HG02870 (cell line): Measurements from ENCODE around the gene GNG2.

Experiments used
- ATAC-seq: cut with Tn5 transposase; IDR thresholded peaks from one replicate; pipeline ENCODE4 v1.9.1; 2021; ENCODE audit warnings: mild to moderate bottlenecking, moderate library complexity; ENCODE audit not compliant: unreplicated experiment

GNG2 gene

DNA sequence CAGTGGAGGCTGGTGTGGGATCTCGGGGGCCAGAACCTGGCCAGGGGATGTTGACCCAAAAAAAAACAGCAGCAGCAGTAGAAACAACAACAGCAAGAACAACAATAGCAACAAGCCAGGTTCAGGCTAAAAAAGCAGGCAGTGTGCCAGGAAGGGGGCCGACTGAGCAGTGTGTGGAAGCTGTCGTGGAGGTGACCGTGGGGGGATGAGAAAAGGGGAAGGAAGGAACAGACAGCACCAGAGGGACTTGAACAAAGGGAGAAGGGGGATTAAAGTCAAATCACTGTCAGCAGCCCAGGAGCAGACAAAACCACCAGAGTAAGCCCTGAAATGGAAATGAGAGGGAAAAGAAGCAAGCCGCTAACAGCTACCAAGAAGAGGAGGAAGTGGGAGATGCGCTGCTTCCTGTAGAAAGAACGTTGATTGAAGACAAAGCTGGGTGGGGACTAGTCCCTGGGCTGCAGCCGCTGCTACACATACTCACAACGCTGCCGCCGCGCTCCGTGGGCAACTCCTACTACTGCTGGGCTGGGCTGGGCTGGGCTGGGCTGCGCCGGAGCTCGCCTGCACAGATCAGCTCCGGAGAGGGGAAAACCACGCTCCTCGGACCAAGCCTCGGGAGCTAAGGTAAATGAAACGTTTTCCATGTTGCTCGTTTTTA, at the start of gene GNG2:
GNG2 (plus strand) TSS at position 449 of the 661 bp plus-strand sequence. CDS start 90,067 bp downstream, outside the sequence.
- ATAC-seq: peak; percentile 88

DNA sequence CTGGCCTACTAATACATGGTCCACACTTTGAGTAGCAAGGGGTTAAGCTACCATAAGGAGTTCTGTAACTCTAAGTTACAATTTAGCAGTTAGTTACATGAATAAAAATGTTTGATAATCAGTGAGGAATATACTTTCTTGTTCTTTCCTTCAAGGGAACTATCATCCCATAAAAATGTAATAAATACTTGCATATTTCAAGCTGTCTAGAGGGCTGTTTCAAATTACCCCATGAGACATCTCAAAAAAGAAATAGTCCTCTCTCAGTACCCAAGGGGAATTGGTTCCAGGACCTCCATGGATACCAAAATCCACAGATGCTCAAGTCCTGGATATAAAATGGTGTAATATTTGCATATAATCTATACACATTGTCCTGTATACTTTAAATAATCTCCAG, 48.7 kb upstream of the GNG2 start:
- ATAC-seq: no peak

DNA sequence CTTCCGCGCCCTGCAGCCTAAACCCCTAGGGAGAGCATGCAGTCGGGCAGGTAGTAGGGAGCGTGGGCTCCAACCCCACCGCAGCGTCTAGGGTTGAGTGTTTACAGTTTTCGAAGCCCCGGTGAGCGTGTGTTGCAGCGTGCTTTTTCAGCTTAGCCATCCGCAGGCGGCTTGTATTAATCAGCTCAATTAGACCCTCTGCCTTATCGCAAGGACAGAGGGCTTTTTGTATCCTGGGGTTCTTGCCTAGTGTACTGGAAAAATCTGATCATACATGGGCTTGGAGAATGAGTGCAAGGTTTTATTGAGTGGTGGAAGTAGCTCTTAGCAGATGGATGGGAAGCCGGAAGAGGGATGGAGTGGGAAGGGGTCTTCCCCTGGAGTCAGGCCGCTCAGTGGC, 44.4 kb upstream of the GNG2 start:
- ATAC-seq: no peak

DNA sequence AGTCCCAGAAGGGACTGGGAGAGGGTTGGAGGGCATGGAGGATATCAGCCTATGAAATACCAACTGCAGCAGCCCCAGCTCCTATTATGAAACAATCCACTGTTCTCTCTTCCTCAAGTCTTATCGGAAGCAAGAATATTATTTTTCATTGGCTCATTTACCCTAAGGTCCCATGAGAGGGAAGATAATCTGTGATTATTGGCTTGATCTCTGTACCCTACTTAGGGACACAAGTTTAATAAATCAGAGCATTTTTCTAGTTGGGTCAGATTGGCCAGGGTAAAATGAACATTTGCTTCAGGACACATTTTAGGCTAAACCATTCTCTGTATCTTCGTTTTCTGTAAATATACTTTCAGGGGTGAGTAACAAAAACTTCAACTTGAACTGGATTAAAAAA, 43.1 kb upstream of the GNG2 start:
- ATAC-seq: no peak

DNA sequence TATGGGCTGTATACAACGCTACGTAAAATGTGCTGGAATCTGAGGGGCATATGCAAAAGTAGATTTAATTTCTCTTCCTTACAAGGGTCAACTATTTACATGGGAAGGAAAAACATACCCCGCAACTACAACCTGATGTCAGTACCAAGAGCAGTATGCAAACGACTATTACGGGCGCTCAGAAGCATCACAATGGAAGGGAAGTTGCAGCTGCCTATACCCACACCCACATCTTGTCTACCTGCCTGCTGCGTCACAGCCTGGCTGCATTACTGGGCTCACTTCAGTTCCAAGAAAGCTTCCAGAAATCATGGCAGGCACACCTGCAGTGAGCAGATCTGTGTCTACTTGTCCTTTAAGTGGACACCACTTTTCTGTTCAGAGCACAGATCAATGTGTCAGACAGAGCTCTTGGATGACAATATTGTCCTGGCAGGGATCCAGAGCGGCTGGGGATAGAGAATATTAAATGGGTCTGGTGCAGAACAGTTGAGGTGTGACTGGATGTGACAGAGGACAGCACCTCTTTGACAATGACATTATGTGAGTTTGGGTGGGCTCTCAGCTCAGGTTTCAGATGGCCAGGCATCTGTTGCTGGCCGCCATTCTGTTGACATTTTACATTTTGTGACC, 41.5 kb upstream of the GNG2 start:
- ATAC-seq: no peak

DNA sequence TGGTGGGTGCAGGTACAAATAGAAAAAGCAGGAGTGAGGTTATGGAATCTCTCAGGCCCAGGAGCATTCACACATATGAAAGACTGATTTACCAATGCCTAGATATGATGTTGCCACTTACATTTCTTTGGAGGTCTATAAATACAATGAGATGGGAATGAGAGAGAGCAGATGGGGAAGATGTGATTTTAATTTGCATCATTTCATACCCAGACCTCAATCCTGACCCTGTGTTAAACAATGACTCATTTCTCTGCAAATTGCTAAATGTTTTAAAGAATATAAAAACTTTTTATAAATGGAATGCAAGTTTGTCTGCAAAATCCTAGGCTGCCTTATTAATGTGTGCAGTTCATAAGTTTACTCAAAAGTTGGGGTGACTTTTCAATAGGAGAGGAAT, 38.6 kb upstream of the GNG2 start:
- no peak for ATAC-seq

DNA sequence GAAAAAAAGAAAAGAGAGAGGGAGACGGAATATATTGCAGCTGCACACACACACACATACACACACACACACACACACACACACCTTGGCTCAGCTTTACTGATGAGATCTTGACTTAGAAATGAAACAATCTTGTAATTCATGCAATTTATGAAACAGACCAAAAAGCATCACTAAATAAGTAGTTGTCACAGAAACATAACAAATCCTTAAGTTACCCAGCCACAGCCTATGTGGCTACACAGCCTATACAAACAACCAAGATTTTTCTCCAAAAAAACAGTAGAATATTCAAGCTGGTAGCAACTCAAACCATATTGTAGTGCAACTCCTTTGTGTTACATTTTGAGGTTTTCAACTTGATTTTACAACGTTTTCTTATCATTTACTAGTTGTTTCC, 37.9 kb upstream of the GNG2 start:
- no peak for ATAC-seq

DNA sequence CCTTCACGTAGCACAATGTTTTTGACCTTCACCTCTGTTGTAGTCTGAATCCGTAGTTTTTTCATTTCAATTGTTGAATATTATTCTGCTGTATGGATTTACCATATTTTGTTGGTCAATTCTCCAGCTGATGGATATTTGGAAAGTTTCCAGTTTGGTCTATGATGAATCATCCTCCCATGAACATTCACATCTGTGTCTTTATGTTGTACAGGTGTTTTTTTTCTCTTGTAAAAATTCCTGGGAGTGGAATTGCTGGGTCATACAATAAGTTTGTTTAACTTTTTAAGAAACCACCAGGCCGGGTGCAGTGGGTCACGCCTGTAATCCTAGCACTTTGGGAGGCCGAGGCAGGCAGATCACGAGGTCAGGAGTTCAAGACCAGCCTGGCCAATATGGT, 36.7 kb upstream of the GNG2 start:
- ATAC-seq: no peak

DNA sequence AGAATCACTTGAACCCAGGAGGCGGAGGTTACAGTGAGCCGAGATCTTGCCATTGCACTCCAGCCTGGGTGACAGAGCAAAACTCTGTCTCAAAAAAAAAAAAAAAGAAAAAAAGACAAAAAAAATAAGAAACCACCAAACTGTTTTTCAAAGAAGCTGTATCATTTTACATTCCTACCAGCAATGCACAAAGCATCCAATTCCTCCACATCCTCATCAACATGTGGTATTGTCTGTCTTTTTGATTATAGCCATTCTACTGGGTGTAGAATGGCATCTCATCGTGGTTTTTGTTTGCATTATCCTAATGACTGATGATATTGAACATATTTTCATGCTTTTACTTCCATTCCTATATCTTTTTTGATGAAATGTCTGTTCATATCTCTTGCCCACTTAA, 36.2 kb upstream of the GNG2 start:
- no peak for ATAC-seq

DNA sequence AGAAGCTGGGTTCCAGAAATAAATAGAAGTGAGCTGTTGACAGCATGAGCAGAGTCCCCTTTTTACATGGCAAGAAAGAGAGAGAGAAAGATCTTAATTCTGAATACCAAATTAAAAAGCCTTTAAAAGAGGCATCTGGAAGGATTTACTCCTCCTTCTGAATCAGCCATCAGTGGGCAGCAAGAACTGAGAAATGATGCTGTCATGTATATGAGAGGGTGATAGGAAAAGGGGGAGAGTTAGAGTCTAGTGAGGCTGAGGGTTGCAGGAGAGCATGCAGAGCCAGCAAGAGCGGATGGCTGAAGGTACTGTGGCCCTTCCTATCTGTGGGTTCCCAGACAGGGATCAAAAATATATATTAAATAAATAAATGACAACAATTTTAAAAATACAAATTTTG, 34.5 kb upstream of the GNG2 start:
- ATAC-seq: no peak

DNA sequence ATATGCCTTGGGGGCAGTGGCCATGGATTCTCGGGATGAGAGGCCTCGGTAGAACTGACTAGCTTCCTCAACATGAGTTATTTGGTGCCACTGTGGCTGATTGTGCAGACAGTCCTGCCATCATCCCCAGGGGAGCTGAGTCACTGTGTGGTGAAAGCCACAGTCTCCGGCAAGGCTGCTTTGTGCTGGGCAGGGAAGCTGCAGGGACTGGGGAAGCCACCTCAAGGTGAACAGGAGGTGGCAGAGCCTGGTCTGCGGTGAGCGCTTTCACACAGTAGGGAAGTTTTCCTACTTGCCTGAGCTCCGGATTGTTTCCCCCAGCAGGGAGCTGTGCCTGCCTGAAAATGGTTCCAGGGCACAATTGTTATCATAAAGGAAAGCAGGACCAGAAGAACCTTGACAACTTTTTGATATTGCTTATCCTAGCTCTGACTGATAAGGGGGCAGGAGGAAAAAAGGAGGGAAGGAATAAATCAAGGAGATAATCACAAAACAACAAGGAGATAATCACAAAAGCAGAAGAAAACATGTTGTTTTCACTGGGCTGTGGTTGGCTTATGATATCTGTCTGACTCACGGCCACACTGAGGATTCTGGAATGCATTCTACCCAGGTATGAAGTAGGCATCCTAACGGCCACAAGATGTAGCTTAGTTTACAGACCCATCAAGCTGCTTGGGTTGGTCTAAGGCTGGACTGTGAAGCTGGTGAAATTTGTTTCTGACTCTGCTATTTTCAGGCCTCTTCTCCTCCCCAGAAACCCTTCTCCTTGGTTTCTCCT, 32.2 kb upstream of the GNG2 start:
- ATAC-seq: peak; percentile 70

DNA sequence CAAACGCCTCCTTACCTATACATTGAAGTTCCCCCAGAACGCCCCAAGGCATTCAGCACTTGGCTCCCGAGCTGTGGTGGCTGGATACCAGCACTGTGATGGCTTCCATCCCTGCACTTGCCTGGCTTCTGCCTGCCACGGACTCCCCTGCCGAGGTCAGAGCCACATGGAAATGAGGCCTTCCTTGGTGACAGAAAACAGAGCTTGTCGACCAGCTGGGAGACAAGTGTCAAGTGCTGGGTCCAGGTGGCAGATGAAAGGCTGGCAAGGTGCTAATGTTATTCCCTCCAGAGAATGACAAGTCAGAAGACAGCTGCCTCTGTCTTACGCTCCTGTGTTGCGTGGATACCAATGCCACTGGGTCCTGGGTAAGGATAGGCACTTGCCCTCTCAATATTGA, 26.2 kb upstream of the GNG2 start:
- no peak for ATAC-seq

DNA sequence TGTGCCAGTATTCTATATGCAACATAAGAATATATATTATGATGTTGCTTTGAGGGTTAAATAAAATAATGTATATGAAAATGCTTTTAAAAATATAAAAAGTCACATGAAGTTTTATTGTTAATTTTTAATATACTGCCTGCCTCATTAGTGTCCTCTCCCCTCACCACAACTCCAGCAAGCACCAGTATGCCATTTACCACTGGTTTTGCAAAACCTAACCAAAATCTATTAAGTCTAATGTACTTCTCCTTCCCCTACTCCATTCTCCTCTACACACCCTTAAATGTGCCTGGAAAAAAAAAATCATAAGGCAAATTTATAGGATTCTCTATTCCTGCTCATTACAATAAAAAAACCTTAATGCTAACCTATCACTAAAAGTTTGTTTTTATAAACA, 24.0 kb upstream of the GNG2 start:
- ATAC-seq: no peak

DNA sequence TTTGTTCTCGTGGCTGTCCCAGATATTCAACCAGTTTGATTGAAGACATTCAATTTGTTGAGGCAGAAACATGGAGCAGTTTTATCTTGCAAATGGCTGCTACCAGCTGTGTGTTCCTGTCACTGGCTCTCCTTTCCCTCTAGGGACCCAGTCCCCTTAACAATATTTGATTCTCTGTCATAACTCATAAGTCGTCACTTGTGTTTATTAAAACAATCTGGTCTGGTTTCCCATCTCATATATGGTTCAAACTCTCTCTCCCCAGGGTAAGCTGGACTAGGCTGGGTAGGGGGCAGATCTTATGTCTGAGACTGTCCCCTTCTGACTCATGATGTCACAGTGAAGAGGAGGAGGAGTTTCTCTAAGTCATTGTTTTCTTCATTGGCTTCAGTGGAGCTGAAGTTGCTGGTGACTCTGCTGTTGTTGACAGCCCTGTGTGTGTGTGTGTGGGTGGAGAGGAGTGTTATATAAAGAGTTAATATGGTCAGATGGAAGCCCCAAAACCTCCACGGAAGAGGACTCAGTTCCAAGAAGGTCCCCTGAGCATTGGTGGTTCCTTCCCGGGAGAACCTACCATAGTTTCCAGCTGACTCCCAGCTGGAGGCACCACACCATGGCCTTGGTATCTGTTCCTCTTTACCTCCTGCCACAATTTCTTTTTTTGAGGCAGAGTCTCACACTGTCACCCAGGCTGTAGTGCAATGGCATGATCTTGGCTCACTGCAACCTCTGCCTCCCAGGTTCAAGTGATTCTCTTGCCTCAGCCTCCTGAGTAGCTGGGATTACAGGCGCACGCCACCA, 16.1 kb upstream of the GNG2 start:
- ATAC-seq: peak; percentile 27

DNA sequence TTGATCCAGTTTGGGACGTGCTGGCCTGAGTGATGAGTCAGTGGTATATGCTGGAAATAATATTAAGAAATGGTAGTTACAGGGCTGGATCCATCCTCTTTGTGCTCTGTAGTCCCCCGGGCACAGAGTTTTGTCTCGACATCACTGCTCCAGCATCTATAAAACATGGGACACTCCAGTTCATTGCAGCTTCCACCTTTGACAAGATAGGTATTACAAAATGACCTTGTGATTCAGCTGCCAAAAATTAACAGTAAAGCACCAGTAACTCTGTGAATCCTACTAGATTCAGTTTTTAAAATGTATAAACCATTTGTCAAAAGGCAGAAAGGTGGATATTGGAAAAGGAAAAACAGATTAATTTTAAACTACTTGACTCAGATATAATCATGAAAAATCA, 14.6 kb upstream of the GNG2 start:
- ATAC-seq: no peak

DNA sequence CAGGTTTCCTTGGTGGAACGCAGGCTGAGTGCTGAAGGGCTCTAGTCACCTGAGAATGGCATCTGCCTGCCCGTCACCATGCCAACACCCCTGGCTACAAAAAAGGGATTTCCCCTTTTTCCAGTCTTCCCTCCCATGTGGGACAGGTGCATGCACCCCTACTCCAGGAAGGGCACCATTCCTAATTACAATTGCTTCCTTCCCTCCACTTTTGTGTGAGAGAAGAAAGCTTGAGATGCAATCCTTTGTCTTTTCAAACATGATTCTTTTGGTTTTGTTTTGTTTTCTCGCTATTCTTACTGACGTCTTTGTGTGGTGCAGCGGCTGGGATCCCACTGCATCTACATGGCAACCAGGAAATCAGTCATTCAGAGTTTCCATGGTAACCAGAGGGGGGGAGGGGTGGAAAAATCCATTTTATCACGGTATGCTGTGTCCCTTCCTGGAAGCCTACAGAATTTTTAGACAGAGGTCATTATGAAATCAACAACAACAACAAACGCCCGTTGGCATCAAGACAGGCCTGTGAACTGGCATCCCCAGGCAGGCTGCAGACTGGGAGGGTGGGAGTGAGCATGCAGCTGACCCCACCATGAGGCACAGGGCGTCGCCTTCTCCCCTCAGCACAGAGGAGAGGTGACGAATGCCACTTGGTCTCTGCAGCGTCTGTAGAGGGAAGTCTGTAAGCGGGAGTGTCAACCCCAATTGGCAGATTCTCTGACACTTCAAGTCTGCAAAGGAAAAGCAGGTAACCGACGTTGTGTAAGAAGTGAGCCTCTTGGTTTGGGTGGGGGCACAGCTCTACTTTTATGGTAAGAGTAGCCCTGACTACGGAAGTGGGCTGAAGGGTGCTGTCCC, 13.6 kb upstream of the GNG2 start:
- ATAC-seq: peak; percentile 79

DNA sequence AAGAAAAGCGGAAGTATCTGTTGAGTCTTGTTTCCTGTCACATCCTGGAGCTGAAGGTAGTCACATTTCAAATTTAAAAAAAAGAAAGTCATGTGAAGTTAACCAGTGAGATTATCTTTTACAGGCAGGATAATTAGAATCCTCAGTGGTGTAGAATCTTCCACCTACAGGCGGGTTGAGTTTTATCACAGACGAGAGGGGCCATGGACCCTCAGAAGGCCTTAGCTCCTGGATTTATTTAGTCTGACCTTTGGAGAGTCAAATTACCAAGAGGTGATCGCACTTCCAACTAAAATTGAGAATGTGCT, 13.0 kb upstream of the GNG2 start:
- no peak for ATAC-seq

DNA sequence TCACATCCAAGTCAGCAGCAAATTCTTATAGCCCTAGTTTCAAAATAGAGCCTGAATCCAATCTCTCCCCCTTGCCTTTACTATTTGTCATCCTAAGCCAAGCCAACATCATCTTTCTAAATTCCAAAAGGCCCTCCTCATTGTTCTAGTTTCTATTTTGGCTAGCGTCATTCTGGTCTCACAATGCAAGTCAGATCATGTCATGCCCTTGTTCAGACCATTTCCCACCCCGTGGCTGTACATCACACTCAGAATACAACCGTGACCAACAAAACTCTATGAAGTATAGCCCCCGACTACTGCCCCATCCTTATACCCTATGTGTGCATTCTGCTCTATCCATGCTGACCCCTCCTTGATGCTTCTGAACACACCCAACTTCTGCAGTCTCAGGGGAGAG, 12.3 kb upstream of the GNG2 start:
- ATAC-seq: no peak

DNA sequence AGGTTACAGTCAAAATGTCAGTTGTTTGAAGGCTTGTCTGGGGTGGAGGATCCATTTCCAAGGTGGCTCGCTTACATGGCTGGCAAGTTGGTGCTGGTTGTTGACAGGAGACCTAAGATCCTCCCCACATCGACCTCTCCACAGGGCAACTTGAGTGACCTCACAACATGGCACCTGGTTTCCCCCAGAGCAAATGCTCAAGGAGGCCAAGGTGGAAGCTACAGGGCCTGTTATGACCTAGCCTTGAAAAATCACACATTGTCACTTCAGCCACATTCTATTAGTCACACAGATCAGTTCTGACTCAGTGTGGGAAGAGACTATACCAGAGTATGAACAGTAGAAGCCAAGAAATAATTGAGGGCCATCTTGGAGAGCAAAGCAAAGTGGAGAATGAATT, 11.3 kb upstream of the GNG2 start:
- ATAC-seq: no peak

DNA sequence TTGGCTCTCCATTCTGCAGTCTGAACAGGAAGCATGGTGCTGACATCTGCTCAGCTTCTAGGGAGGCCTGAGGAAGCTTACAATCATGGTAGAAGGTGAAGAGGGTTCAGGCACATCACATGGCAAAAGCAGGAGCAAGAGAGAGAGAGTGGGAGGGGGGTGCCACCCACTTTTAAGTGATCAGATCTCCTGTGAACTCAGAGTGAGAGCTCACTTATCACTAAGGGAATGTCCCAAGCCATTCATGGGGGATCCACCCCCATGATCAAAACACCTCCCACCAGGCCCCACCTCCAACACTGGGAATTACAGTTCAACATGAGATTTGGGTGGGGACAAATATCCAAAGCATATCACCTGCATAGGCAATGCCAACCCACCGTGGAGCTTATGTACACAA, 9.8 kb upstream of the GNG2 start:
- ATAC-seq: no peak

DNA sequence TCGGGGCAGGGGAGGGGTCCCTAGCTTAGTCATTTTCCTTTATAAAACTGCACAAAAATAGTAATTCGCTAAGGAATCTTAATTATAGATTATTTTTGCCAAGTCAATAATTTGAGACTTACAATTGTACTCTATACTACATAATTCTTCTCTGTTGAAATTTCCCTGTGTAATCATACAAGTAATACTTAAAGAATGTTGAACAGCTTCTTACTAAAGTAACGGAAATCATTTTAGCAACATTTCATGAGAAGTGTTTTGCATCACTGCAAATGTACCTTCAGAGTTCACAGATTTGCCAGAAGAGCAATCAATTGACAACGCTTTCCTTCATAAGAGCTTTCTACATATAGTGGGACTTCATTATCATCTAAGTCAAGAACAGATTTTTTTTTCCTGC, 7.9 kb upstream of the GNG2 start:
- ATAC-seq: no peak
